Hepatocyte (in vitro differentiated cells): ENCODE measurements around the gene ANKRD44.

ENCODE experiments used
- EZH2 ChIP-seq: fragments of 200-600 bp; sonication (generic); IDR thresholded peaks from 2 replicates; pipeline ENCODE4 v1.6.1; 2016; ENCODE audit warnings: antibody characterized with exemption, mild to moderate bottlenecking, borderline replicate concordance
- EZH2phosphoT487 ChIP-seq: fragments of 200-600 bp; sonication (generic); IDR thresholded peaks from one replicate; pipeline ENCODE4 v1.6.1; 2018; ENCODE audit warnings: antibody characterized with exemption, mild to moderate bottlenecking, low read depth, moderate library complexity; ENCODE audit not compliant: unreplicated experiment, severe bottlenecking
- TF ChIP-seq, protein P1 (sequence below): fragments of 200-600 bp; sonication (generic); IDR thresholded peaks from 2 replicates; pipeline ENCODE4 v1.5.1; 2016; ENCODE audit warnings: antibody characterized with exemption, mild to moderate bottlenecking; ENCODE audit not compliant: poor library complexity

DNA sequence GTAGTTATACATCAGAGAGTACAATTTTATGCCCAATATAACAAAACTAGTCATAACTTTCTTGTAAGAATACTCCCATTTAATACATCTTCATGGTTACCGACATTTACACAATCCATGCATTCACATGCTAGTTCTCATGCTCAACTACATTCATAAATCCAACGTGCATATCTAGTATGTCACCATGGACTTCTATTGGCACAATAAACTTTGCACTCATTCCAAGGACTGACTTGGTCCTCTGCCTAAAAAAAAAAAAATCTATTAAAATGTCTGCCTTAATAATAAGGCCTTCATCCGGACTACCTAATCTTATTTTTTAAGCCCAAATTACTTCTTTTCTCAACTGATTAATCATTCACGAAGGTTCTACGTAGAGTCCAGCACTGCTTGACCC, 276.3 kb downstream of the ANKRD44 start:
- TF ChIP-seq, protein P1, sequence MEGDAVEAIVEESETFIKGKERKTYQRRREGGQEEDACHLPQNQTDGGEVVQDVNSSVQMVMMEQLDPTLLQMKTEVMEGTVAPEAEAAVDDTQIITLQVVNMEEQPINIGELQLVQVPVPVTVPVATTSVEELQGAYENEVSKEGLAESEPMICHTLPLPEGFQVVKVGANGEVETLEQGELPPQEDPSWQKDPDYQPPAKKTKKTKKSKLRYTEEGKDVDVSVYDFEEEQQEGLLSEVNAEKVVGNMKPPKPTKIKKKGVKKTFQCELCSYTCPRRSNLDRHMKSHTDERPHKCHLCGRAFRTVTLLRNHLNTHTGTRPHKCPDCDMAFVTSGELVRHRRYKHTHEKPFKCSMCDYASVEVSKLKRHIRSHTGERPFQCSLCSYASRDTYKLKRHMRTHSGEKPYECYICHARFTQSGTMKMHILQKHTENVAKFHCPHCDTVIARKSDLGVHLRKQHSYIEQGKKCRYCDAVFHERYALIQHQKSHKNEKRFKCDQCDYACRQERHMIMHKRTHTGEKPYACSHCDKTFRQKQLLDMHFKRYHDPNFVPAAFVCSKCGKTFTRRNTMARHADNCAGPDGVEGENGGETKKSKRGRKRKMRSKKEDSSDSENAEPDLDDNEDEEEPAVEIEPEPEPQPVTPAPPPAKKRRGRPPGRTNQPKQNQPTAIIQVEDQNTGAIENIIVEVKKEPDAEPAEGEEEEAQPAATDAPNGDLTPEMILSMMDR, result no peak
- no peak for TF ChIP-seq EZH2
- no peak for TF ChIP-seq EZH2phosphoT487
